Activated CD4-positive, alpha-beta T cell treated with anti-CD3 and anti-CD28 coated beads for 48 hours (primary cell): ENCODE data around the gene KAT7.

ENCODE experiments used
- DNase-seq: peaks from one replicate; pipeline ENCODE4 v3.0.0-alpha.2; 2020

KAT7 gene

DNA sequence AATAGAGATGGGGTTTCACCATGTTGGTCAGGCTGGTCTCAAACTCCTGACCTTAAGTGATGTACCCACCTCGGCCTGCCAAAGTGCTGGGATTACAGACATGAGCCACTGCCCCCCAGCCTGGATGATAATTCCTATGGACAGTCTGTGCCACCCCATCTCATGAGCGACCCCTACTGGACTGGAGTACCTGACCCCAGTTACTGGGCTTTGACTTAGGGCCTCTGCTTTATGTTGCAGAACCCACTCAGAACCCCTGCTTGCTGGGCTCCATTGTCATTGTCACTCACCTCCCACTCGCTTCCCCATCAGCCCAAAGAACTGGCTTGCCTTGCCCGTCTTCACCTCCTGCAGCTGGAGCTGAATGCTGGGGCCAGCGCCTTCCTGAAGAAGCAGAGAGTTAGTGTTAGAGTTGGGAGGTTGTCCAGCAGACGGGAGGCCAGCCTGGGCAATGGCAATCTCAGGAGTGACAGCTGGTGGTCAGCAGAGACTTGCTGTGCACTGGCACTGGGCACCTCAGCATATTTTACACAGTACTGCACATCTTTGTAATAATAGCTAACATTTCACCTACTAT, 55.4 kb downstream of the KAT7 start:
- peak; percentile 39 for DNase-seq

DNA sequence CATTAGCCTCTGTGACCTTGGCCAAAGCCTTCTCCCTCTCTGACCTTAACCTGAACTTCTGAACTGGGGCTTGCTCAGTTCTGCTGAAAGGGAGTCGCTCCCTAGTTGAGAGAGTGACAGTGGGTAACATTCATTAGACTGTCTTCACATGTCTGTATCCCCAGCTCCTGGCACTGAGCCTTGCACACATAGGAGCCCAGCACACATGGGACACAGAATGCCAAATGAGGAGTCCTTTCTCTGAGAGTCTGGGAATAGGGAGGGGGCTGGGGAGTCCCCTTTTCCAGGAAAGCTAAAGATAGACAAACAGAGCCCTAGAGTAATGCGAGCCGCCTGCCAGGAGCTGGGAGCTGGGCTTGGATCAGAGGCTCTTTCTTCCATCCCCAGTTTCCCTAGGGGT, 56.8 kb downstream of the KAT7 start:
- no peak for DNase-seq

DNA sequence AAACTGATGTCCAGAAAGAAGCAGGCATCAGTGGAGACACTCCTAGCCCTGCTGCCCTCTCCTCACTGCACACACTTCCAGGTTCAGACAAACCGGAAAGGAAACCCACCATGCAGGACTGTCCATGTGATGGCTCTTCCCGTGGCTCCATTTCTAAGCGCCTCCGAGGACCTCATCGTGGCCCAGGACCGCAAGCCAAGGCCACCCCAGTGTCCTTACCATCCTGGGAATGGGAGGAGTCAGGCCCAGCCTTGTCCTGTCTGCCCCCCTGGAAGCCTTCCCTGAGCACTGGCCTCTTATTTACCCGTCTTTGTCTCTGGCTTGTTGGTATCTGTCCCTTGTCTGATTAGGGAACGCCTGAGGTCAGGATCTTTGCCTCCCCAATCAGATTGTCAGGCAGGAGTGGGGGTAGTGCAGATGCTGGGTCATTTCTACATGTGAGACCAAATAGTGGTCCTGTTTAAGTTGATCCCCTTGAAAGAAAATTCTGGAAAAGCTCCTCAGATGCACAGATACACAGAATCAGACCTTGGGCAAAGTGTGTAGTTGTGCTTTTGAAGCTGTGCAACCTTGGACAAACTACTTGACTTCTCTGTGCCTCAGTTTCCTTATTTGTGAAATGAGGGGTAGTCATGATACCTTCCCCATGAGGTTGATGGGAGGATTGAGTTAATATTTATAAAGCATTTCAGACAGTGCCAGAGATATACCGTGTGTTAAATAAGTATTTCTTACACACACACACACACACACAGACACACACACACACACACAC, 58.6 kb downstream of the KAT7 start:
- no peak for DNase-seq

DNA sequence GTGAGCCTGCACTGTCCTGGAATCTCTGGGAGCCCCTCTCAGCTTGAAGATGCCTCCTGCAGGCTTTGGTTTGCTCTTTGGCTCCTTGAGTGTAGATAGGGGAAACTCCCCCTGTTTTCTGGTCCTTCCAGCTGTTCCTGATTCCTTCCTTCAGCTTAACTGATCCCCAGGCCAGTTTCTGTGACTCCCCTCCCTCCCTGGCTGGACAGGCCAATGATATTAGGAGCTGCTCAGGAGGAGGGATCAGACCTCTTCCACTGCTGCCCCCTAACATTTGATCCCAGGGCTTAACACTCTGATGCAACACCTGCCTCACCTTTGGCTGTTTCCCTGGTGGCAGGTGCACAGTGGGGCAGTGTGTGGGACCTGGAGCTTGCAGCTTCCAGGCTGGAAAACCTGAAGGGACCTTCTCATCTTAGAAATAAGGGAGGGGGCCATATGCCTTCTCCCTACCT, 59.6 kb downstream of the KAT7 start, which contains the start of gene TAC4:
Gene TAC4, minus strand, starts transcription at position 51 of the 455 bp plus-strand sequence. CDS start 52 bp downstream, outside the sequence.
- DNase-seq, result no peak

DNA sequence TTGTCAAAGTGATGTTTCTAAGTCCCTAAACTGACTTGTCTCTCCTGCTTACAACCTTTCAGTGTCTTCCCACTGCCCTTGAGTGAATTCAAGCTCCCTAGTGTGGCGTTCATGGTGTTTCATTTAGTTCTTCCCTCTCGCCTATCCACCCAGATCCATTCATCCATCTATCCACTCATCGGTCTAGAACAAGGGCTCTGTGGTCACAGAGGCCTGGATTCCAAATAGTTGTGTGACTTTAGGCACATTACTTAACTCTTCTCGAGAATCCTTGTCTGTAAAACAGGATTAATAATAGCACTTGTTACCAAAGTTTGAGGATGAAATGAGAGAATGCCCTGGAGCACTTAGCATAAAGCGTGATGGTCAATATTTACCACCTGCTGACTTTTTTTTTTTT, 60.3 kb downstream of the KAT7 start:
- no peak for DNase-seq

DNA sequence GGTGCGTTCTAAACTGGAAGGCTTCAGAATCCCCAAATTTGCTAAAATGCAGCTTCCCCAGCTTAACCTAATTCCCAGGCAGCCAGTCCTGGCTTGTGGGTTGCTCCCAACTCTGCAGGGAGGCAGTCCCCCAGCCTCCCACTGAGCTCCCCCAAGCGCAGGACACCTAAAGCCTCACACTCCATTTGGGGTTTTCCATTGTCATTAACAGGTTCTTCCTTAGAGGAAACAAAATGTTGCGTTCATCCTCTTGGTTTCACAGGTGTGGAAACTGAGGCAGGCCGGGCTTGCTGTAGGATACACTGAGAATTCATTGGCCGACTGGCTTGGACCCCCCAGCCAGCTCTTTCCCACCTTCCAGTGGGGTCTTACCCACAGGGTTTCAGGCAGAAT, 61.7 kb downstream of the KAT7 start:
- DNase-seq, result no peak

DNA sequence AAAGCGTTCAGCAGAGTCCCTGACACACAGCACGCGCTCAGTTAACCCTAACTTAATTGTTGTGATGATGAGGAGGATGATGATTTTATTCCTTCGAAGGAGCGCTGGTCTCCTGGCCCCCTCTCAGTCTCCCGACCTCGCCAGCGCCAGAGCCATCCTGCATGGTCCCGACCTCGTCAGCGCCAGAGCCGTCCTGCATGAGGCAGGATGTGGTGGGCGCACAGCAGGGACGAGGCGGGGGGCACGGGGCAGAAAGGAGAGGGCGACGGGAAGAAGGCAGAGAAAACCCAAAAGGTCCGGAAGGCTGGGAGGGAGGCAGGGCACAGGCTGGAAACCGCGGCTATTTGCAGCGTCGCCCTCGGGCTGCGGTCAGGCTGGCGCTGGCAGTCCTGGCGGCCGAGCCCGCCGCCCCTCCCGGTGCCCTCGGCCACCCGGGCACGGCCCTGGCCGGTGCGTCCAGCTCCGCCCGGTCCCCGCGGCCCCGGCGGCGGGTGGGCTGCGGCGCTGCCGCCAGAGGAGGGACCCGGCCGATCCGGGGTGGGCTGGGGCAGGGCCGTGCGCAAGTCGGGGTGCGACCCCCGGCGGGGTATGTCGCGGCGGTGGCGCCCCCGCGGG, 62.4 kb downstream of the KAT7 start:
- DNase-seq, result no peak

DNA sequence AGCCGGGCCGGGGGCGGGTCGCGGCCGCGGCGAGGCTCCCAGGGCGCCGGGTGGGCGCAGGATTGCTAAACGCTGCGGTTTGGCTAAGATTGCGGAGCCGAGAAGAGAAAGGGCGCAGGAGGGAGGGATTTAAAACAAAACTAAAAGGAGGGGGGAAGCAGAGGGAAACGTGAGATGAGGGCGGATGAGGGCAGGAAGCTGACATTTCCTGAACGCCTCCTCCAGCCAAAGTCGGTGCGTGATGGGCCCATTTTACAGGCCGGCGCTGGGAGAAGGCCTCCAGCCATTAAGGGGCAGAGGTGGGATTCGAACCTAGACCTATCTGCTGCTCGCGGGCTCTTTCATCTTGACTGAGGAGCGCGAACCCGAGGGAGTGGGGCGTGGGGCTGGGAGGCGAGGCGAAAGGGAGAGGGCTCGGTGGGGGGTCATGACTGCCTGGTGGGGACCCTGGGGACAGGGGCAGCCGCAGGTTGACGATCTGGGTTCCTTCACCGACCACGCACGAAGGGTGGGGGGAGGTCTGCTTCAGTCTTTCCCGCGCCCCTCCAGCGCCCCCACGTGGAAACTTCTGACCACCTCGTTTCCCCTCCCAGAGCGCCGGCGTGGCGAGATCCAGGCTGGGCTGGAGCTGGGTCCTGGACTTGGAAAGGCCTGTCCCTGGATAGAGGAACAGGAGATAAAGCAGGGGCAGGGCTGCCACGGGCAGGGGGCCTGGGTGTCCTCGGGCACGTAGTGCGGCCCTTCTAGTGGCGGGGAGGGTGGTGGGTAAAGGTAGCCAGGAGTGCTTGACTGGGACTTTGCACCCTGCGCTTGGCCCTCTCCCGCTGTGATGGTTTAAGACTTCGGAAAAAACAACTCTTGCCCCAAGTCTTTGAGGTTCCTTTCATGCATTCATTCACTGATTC, 63.2 kb downstream of the KAT7 start:
- peak; percentile 82 for DNase-seq

DNA sequence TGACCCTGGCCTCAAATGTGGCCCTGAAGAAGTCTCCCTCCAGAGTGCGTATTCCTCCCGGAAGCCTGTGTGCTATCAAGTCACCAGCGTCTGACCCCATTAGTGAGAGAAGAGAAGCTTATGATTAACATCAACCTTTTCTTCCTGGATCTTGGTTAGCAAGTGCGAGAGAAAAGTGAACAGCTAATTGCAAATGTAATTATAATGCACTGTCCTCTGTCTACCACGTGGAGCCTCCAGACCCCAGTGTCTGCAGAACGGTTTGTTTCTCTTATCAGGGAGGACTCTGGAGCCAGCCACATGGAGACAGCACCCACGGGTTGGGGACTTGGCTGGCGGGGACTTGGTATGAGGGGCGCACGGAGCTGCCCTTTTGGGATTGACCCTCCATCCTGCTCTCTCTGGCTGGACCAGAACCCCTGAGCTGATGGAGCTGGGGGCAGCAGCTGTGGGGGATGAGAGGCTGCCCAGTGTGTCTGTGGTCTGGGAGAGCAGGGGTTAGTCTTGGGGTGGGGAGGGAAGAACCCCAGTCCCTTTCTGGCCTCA, 65.1 kb downstream of the KAT7 start:
- no peak for DNase-seq

DNA sequence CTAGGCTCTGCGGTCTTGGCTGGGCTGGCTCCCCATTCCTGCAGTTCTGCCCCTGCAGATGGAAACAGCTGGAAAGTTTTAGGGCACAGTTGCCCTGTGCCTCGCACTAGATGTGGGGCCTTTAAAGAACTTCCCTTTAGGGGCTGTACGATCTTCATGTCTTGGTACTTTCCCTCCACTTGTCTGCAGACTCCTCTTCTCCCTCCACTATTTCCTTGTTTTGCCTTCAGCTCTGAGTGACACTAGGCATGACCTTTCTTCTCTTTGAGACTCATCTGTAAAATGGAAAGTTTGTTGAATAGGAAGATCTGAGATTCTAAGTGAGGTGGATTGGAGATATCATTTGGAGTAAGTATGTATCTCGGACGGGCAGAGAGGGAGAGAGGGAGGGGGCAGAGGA, 65.6 kb downstream of the KAT7 start:
- no peak for DNase-seq

DNA sequence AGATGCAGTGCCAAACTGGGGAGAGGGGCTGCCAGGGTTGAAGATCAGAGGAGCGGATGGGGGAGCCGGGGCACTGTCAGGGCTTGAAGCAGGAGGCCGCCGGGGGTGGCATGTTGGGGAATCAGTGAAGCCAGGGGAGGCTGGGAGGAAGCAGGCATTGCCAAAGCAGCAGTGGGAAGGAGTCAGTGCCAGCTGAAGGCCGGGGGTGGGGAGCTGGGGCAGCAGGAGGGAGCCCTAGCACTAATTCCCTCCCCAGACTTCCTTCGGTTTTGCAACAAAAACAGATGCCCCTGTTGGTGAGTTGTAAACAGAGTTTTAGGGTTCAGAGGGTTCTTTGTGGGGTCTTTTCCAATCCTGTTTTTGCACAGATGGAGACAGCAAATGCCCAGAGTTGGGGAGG, 70.3 kb downstream of the KAT7 start:
- no peak for DNase-seq

DNA sequence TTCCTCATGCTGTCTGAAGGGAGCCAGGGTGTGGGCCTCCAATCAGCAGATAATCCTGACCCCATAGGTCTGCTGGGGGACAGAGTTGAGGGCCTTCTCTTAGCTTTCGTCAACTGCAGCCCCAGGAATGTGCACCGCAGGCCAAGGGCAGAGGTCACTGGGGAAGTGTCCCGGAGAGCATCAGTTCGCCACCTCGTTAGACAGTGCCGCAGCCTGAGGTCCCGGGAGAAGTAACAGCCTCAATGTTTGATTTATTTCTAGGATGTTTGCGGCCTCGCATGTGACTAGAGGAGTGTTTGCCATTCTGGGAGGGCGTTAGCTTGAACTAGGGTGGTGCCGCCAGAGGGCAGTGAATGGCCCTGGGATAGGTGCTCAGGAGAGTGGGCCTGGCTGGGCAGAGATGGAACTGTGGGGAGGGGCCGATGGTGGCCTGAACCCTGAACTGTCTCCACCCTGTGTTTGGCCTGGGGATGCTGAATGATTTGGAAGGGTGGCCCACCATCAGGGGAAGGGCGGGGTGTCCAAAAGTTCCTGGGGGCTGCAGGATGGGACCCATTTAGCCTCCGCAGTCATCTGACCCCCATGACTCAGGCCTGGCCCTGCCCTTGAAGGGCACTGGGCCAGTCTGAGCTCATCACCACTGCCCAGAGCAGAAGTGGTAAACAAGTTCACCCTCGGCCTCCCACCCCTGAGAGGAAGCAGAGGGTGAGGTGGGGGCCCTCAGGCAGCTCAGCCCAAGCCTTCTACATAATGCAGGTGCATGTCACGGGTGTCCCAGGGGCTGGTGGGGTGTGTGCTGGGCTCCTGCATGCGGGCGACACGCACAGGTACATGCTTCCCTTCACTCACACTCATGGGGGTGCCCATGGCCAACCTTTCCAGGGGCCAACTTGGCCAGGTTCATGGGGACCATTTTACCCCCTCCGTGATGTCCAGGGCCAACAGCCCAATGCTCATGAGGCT, 71.8 kb downstream of the KAT7 start:
- DNase-seq, result no peak

DNA sequence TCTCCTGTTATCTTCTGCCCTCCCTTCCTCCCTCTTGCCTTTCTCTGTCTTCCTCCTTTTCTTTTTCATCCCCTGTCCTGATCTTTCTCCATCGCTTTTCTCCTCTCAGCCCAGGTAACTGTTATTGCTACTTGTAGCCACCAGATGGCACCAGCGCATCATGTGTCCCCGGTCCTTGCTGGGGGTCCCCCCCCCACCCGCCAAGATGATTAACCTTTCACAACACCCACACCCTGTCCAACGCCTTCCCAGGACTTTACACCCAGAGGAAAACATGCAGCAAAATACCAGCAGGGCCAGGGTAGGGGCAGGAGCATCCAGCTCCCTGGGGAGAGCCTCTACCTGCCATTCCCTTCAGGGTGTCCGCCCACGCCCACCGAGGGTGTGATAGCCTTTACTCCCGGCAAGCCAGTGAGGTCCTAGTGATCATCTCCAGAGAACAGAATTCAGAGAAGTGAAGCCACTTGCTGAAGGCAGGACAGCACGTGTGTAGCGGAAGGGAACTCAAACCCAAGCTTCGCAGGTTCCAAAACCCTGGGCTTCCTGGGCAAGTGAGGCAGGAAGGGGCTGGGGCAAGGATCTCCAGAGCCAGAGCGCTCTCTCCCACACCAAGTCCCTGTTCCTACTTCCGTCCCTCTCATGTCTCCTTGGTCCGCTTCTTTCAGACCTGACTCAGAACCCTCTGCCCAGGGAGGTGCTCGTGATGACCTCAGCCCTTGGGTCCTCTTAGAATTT, 72.8 kb downstream of the KAT7 start:
- DNase-seq, result peak; percentile 70

DNA sequence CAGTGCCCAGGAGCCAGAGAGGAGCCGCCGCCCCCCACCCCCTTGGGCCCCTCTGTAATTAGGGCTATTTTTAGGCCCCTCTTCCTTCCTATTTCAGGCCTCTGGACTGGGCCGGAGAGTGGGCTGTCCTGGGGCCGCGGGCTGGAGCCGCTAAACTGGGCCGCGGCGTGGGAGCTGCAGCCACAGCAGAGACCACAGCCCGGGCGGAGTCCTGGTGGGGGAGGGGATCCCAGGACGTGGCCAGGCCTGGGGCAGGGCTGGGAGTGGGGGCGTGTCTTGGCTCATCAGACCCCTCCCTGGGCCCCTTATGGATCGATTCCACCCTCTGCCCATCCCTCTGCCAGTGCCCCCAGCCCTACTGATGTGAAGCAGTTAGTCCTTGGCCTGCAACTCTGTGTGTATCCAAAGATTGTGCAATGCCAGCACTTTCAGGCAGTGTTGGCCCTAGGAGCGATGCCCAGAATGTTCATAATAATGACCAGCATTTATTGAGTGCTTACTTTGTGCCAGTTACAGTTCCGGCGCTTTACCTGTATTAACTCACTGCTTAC, 74.4 kb downstream of the KAT7 start:
- DNase-seq, result no peak

DNA sequence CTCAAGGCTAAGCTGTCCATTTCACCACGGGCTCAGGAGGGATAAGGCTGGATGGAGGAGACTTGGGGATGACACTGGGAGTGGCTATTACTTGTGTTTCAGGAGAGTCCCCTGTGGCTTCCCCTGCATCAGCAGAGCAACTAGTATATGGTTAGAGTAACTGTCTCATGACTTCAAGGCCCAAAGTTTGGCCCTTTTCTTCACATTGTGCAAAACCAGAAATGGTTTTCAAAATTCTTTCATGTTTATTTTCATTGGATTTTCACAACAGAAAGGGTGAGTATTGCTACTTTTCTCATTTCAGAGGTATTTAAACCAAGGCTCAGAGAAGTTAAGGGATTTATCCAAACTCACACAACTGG, 77.5 kb downstream of the KAT7 start:
- DNase-seq, result no peak

DNA sequence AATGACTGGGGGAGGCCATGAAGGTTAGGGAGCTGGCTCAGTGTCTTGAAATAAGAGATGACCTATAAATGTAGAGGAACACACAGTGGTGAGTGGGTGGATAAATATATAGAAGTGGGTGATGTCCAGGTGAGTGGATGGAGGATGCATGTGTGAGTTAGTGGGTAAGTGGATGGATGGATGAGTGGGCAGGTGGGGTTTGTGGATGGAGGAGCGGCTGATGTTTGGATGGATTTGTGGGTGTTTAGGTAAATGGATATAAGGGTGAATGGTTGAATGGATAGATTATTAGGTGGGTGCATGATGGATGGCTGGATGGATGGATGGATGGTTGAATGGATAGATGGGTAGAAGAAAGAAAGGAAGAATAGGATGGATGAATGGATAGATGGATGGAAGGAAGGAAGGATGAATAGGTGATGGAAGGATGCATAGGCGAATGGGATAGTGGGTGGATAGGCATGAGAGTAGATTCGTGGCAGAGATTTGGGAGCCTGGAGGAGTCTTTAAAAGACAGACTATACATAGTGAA, 78.5 kb downstream of the KAT7 start:
- DNase-seq, result no peak

DNA sequence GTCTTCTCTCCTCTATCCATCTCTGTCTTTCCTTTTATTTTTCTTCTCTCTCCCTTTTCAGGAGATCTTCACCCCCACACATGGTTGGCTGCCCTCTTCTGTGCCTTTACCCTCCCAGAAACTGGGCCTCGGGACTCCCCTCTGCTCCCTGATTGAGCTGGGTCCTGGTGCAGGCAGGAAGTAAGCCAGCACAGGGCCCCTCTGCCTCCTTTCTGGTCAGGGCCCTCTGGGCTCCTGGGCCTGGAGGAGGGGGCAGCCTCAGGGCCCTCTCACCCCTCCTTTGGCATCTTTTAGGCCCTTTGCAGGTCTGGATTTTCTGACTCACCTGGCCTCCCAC, 80.5 kb downstream of the KAT7 start:
- DNase-seq, result no peak

DNA sequence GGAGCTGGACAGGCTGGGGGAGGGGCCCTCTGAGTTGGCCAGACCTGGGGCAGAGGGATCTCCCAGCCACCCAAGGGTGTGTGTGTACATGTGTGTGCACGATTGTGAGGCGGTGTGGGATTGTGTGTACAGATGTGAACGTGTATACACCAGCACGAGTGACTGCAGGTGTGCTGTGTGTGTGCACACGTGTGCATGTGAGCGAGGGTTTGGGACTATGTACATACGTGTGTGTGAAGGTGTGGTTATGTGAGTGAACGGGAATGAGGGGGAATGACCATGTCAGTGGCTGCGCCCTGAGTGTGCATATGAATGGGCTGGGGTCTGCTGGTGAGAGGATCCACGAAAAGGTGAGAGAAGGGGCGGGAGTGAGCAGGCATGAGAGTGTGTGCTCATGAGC, 81.8 kb downstream of the KAT7 start:
- DNase-seq, result no peak

DNA sequence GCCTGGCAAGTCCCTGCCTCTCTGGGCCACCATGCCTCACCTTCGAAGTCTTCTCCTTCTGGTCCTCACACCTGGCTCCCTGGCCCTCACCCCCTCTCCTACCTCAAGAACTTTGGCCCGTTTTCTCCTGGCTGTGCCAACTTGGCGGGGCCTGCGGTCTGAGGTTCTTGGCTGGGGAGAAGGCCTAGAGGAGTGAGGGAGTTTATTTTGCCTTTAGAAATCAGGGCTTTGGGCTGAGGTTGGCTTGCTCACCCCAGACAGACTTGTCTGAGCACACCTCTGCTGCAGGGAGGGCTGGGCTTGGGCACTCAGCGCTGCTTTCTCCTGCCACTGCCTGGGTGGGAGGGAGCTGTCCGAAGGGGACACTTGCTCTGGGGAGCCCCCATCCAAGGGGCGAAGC, 82.7 kb downstream of the KAT7 start:
- no peak for DNase-seq

DNA sequence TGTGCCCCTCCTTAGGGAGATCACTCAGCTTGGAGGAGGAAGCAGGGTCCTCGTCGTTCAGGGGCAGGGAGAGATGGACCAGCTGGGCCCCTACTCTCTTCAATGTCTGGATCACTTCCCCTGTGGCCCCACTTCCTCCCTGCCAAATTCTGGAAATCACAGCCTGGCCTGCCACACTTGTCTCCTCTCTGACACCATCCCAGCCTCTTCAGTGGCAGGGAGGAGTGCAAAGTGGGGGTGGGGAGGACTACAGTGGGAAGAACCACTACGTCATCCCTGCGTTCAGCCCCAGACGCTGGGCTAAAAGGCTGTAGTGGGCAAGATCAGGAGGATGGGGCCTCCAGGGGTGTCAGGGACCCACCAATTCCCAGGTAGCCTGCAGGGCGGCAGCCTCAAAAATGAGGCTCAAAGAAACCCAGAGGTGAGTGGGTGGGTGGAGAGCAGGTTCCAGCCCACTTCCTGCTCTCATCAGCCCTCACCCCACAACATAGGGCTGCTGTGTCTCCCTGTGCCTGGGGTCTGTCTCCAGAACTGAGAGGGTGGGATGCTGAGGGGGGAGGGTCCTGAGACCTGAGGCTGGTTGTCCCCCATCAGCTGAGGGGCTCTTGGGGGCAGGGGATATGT, 84.4 kb downstream of the KAT7 start:
- DNase-seq, result peak; percentile 32
